DMS153 treated with DMSO at 0.1 percent for 48 hours (cell line): ENCODE data around the gene ZNF337.
"Not testable (repeated sequence)": the region's sequence is repeated elsewhere in the genome, so short reads cannot be mapped to it uniquely, and the experiment has no call there.

Experiments
- DNase-seq: peaks from one replicate; lab custom pipeline; 2025; ENCODE audit not compliant: unreplicated experiment; lab: John Stamatoyannopoulos, UW

ZNF337 gene

DNA sequence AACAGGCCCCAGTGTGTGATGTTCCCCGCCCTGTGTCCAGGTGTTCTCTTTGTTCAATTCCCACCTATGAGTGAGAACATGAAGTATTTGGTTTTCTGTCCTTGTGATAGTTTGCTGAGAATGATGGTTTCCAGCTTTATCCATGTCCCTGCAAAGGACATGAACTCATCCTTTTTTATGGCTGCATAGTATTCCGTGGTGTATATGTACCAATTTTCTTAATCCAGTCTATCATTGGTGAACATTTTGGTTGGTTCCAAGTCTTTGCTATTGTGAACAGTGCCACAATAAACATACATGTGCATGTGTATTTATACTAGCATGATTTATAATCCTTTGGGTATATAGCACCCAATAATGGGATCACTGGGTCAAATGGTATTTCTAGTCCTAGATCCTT lies 66.0 kb downstream of the ZNF337 start:
- DNase-seq = not testable (repeated sequence)

DNA sequence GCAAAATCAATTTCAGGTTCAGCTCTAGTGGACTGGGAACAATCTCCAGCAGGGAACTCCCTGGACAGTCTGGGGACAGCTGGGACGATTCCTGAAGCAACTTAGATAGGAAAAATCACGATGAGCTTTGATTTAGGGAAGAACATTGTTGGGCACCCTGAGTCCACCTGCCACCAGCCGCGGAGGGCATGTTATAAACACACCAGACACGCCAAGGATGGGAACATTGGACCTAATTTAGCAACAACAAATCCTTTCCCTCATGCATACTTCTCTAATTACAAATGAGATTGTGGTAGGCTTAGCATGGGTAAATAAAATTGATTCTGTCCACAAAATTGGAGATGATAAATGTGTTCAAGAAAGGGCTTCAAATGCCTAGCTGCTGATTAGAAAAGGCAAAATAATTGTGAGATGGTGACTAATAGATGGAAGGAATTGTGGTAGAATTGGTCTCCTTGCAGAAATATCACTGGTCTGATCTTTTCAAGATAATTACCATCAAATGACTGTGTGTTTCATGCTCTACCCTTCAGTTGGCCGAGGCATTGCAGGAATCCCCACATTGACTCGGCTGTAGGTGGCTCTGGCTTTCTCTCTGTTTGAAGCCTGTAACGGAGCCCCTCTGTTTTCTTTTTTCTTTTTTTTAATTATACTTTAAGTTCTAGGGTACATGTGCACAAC lies 66.7 kb downstream of the ZNF337 start:
- no peak for DNase-seq

DNA sequence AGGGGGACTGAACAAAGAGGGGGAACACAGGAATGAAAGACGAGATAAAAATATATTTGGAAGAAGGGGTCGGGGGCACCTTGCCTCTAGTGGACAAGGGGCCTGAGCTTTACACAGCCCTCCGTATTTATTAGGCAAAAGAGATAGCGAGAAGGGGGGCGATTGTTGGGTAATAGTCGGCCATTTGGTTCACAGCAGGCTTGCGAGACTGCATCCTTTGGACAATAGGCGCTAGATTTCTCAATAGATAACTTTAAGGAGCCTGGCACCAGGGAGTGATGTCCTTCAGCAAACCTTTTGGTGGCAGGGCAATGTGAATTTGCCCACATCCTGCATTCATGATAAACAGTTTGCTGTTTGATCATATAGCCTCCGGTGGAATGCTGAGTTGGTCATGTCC lies 69.9 kb downstream of the ZNF337 start:
- no peak for DNase-seq

DNA sequence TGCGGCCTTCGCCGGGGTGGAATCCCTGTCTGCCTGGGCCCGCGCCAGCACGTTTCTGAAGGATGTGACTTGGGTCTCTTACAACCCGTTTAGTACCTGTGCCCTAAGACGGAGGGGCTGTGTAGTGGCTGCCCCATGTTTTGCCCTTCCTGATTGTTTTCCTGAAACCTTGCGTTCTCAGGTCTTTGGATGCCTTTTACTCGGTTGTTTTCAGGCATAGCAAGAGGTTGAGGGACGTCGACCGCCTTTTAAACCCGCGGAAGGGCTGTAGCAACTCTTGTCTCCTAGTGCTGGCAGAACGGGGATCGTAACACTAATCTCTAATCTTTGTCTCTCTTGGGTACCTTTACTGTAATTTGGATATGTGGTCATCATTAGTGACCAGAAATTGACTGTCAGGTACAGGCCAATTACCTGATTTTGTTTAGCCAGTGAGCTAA lies 72.1 kb downstream of the ZNF337 start:
- DNase-seq = no peak
